ENCODE results near the gene C16orf74. TPM values are rescaled to one million over a fixed set of nuclear protein-coding genes. Genes with fewer than 3 reads are reported as not detected.

The C16orf74 gene
- total and polyA plus RNA-seq, 7 donors, result 0.60 to 8.3 (median 1.4) TPM; not detected in 1

DNA sequence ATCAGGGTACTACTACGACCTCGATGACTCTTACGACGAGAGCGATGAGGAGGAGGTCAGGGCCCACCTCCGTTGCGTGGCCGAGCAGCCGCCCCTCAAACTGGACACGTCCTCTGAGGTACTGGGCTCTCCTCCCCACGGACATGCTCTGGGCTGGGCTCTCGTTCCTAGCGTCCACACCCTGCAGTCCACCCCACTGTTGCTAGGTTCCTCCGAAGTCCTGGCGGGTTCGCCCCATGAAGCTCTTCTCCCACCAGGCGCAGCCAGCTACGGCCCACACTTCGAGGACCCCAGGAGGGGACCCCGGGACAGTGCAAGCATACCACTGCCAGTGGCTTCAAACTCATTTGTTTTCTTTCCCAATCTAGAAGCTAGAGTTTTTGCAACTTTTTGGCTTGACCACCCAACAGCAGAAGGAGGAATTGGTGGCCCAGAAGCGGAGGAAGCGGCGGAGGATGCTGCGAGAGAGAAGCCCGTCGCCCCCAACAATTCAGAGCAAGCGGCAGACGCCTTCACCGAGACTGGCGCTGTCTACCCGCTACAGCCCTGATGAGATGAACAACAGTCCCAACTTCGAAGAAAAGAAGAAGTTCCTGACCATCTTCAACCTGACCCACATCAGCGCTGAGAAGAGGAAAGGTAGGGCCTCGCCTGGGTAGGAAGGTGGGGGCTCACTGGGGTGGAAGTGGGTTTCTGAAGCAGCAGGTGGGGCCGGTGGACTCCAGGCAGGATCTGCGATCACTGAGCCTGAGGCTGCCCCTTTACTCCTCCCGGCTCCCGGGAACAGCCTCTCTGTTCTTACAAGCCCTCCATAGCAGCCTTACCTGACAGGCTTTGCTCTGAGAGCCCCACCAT, 87.7 kb downstream of the C16orf74 start:
- Histone ChIP-seq H3K36me3 (peaks cover 54 to 93% (median 69%) of the 10 kb centered on the region in 4 donors), H3K27ac (peak overlapping the region in 3 of 4 donors; percentile 30 to 62 (median 40)), H3K4me1 (peaks cover 0 to 11% (median 9%) of the 10 kb centered on the region in 4 donors), H3K9me3 (no peaks in the 10 kb centered on the region), H3K4me3 (no peak overlapping the region), H3K27me3 (no peaks in the 10 kb centered on the region)
- WGBS, 2 donors, result 94% methylated on average over 38 of the region's 38 CpGs
- TF ChIP-seq POLR2A (IDR thresholded peaks at IDR 0.05) (no peak), POLR2AphosphoS5 (IDR thresholded peaks at IDR 0.05) (no peak), EP300 (IDR thresholded peaks at IDR 0.05) (no peak)
- TF ChIP-seq, protein P1, sequence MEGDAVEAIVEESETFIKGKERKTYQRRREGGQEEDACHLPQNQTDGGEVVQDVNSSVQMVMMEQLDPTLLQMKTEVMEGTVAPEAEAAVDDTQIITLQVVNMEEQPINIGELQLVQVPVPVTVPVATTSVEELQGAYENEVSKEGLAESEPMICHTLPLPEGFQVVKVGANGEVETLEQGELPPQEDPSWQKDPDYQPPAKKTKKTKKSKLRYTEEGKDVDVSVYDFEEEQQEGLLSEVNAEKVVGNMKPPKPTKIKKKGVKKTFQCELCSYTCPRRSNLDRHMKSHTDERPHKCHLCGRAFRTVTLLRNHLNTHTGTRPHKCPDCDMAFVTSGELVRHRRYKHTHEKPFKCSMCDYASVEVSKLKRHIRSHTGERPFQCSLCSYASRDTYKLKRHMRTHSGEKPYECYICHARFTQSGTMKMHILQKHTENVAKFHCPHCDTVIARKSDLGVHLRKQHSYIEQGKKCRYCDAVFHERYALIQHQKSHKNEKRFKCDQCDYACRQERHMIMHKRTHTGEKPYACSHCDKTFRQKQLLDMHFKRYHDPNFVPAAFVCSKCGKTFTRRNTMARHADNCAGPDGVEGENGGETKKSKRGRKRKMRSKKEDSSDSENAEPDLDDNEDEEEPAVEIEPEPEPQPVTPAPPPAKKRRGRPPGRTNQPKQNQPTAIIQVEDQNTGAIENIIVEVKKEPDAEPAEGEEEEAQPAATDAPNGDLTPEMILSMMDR (IDR thresholded peaks at IDR 0.05), result no peak
- intact Hi-C loops (cut with DNase I), result no loop called here
- DNase-seq, result peak; percentile 56

- no peak overlapping the region for H3K27ac ChIP-seq
- DNase-seq, result peak; percentile 45
- intact Hi-C loops (cut with DNase I), result no loop called here
- 88 to 90% methylated on average over 3 of the region's 3 CpGs for WGBS, 2 donors
- no peak overlapping the region for H3K4me3 ChIP-seq
- no peak for TF ChIP-seq POLR2AphosphoS5 (IDR thresholded peaks at IDR 0.05)
- peaks cover 0 to 11% (median 9%) of the 10 kb centered on the region in 4 donors for H3K4me1 ChIP-seq
- H3K27me3 ChIP-seq, result no peaks in the 10 kb centered on the region
- H3K36me3 ChIP-seq, result peaks cover 55 to 93% (median 72%) of the 10 kb centered on the region in 4 donors
- no peaks in the 10 kb centered on the region for H3K9me3 ChIP-seq
These were observed 88.4 kb downstream of the C16orf74 start for GRCh38 chr16:85662482-85662812.

- no peak overlapping the region for H3K4me3 ChIP-seq
- WGBS, 2 donors, result 94% methylated on average over 26 of the region's 26 CpGs
- no peak overlapping the region for H3K27ac ChIP-seq
- intact Hi-C loops (cut with DNase I), result no loop called here
- TF ChIP-seq POLR2AphosphoS5 (IDR thresholded peaks at IDR 0.05), result no peak
- H3K4me1 ChIP-seq, result peaks cover 0 to 11% (median 9%) of the 10 kb centered on the region in 4 donors
- H3K9me3 ChIP-seq, result no peaks in the 10 kb centered on the region
- H3K27me3 ChIP-seq, result no peaks in the 10 kb centered on the region
- peaks cover 58 to 93% (median 73%) of the 10 kb centered on the region in 4 donors for H3K36me3 ChIP-seq
- peak; percentile 61 for DNase-seq
These were observed 89.0 kb downstream of the C16orf74 start for GRCh38 chr16:85661740-85662481.

DNA sequence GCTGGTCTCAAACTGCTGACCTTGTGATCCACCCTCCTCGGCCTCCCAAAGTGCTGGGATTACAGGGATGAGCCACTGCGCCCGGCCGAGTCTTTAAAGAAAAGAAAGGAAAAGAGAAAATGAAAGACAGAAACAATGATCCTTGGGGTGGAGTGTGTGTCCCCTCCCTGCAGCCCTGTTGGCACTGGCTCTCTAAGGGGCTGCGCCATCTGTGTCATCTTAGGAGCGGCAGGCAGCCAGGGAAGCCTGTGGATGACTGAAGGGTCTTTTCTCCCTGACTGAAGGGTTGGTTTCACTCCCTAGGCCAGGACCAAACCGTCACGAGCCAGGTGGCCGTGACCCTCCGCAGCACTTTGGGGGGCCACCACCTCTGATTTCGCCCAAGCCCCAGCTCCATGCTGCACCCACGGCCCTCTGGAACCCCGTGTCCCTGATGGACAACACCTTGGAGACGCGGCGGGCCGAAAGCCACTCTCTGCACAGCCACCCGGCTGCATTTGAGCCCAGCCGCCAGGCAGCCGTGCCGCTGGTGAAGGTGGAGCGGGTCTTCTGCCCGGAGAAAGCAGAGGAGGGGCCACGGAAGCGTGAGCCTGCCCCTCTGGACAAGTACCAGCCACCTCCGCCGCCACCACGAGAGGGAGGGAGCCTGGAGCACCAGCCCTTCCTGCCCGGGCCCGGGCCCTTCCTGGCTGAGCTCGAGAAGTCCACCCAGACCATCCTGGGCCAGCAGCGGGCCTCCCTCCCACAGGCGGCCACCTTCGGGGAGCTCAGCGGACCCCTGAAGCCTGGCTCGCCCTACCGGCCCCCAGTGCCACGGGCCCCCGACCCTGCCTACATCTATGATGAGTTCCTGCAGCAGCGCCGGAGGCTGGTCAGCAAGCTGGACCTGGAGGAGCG, 89.8 kb downstream of the C16orf74 start:
- Histone ChIP-seq H3K4me1 (peaks cover 0 to 11% (median 9%) of the 10 kb centered on the region in 4 donors), H3K4me3 (no peak overlapping the region), H3K9me3 (no peaks in the 10 kb centered on the region), H3K27me3 (no peaks in the 10 kb centered on the region), H3K27ac (no peak overlapping the region), H3K36me3 (peaks cover 56 to 93% (median 72%) of the 10 kb centered on the region in 4 donors)
- peak; percentile 58 for DNase-seq
- WGBS, 2 donors, result 93 to 94% methylated on average over 42 of the region's 42 CpGs
- TF ChIP-seq, protein P1 (IDR thresholded peaks at IDR 0.05), result no peak
- TF ChIP-seq POLR2A (IDR thresholded peaks at IDR 0.05) (no peak), EP300 (IDR thresholded peaks at IDR 0.05) (no peak), POLR2AphosphoS5 (IDR thresholded peaks at IDR 0.05) (no peak)
- intact Hi-C loops (cut with DNase I), result no loop called here

DNA sequence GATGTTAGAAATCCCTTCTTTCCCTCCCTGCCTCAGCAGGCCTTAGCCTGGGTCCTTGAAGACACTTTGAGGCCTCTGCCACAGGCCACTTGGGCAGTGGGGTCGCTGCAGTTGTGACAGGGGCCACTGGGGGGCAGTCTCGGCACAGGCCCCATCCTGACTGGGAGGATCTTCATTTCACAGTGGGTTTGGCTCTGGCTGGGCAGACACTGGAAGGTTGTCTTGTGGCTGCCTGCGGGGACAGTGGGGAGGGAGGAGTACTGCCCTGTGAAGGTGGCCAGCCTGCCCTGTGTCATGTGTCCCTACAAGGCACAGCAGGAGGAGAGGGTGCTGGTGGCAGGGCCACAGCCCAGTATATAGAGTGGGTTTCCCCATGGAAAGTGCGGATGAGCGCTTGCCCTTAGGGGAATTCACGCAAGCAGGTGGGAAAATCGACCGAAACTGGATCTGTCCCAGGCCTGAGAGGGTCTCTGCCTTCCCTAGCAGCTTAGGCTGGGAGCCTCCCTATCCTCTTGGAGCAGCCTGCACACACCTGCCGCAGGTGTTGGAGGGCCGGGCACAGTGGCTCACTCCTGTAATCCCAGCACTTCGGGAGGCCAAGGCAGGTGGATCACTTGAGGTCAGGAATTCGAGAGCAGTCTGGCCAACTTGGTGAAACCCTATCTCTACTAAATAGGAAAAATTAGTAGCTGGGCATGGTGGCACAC, 90.9 kb downstream of the C16orf74 start:
- TF ChIP-seq POLR2A (IDR thresholded peaks at IDR 0.05) (no peak), EP300 (IDR thresholded peaks at IDR 0.05) (no peak), POLR2AphosphoS5 (IDR thresholded peaks at IDR 0.05) (no peak)
- TF ChIP-seq, protein P1 (IDR thresholded peaks at IDR 0.05), result peak; percentile 56 to 79 (median 73)
- Histone ChIP-seq H3K27ac (peak overlapping the region in 2 of 4 donors; percentile 4 to 44), H3K4me1 (peaks cover 0 to 13% (median 10%) of the 10 kb centered on the region in 4 donors), H3K36me3 (peaks cover 53 to 93% (median 72%) of the 10 kb centered on the region in 4 donors), H3K4me3 (no peak overlapping the region), H3K27me3 (no peaks in the 10 kb centered on the region), H3K9me3 (no peaks in the 10 kb centered on the region)
- DNase-seq, result peak; percentile 75
- intact Hi-C loops (cut with DNase I), result loop anchor here (5.0 kb wide), 1 partner anchor 57 kb away; no protein-coding TSS in a partner anchor
- WGBS, 2 donors, result 68 to 78% methylated on average over 12 of the region's 12 CpGs
